SU-DHL-6 (cell line): ENCODE measurements around the gene TIMM44.

Experiments
- CTCF ChIP-seq: fragments of 200-600 bp; sonication (generic); IDR thresholded peaks from one replicate; pipeline ENCODE4 v1.5.1; 2017; ENCODE audit warnings: antibody characterized with exemption, mild to moderate bottlenecking, low read length, moderate library complexity; ENCODE audit not compliant: insufficient read depth, poor library complexity, severe bottlenecking
- EZH2phosphoT487 ChIP-seq: fragments of 200-600 bp; sonication (generic), shearing (Covaris generic); conservative IDR thresholded peaks from 2 replicates; pipeline ENCODE4 v1.6.1; 2018; ENCODE audit warnings: mild to moderate bottlenecking, antibody characterized with exemption, low read length, moderate library complexity, mixed read lengths

- no peak for TF ChIP-seq CTCF
- TF ChIP-seq EZH2phosphoT487, result 0 out of 2 replicates have a peak, but pooled peaks have one; percentile 96
Observed at GRCh38 chr19:7916103-7916954, 27.1 kb downstream of the TIMM44 start.
